M059J (cell line): Measurements from ENCODE around the gene SIMC1. TPM values are rescaled to one million over a fixed set of nuclear protein-coding genes. Genes with fewer than 3 reads are reported as not detected.
A peak's percentile ranks its signal among the peaks of the same experiment; 100 is the strongest.
"Not testable (repeated sequence)": the region's sequence is repeated elsewhere in the genome, so short reads cannot be mapped to it uniquely, and the experiment has no call there.

ENCODE experiments used
- DNase-seq: peaks from one replicate; pipeline ENCODE4 v3.0.0-alpha.2; 2012; ENCODE audit warnings: low read depth
- total RNA-seq: library from RNA; depleted of rRNA; stranded (reverse); fragments of >200 nt; shearing (Covaris generic); gene quantifications from 2 replicates; pipeline ENCODE4 v1.2.3, GENCODE V29; 2014; rRNA removed

Gene SIMC1
- 10.2 and 13.5 TPM in 2 replicates for total RNA-seq

DNA sequence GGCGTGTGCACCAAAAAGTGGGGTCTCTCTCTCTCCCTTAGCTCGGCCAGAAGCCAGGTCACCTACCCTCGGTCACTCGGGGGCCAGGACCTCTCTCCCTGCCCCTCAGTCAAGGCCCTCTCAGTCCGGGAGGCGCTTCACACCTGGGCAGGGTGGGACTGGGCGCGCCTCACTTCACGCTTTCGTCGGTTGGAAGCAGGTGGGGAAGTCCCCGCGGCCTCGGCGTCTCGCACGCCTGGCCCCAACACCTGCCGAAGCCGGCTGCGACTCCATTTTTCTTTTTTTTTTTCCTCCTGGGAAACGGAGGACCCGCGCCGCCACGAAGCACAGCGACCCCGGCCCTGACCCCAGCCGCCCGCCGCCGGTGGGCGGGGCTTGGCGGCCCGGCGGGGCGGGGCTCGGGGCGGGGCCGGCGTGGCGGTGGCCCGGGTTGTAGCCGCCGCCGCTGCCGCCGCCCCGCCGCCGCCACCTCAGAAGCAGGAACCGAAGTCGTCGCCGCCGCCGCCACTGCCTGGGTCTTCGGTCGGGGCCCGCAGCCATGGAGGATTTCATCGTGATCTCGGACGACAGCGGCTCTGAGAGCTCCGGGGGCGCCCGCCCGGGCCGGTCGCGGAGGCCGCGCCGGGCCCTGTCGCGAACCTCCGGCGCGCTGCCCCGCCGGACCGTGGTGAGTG is at the start of gene SIMC1:
TSS of gene SIMC1 (plus strand) at position 454 of the 674 bp plus-strand sequence. CDS start at position 539, 85 bp downstream.
- DNase-seq: peak; percentile 2

DNA sequence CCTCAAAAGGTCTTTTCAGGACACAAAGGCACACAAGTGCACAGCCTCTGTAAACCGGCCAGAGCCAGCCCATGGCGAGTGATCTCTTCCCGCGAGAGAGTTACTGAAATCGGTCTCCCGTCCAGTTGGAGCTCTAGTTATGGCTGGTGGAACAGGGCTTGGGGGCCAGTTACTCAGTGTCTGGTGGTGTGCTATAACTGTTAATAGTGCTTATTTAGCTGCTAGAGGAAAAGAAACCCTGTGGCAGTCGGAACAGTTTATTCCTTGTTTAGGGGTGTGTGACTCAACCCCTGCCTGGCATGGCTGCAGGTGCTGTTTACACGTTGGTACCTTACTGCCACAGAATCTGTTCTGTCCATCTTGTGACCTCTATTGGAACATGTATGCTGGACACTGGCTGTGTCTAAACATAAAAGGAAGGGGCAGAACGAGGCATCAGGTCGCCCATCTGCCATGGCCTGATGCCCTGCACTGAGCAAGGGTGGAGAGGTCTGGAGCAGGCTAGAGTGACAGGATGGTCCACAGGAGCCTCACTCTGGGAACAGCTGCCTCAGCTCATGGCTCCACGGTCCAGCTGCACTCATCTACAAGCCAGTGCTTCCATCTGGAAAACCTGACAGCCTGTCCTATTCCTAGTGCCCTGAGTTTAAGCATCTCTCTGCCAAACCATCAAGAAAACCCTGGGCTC is 49.6 kb upstream of the SIMC1 start:
- no peak for DNase-seq

DNA sequence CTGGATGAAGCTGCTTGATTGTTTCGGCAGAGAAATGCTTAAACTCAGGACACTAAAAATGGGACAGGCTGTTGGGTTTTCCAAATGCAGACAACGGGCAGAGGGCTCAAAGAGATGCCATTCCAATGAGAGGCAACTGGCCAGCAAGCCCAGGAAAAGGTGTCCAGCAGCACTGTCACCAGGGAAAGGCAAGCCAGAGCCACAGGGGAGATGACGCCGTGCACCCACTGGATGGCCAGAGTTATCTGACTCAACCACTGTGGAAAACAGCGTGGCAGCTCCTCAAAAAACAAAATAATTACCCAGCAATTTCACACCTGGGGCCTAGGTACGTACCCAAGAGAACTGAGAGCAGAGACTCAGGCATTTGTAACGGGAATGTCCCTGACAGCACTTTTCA is 48.4 kb upstream of the SIMC1 start:
- DNase-seq: no peak

- DNase-seq: no peak
These were observed 47.1 kb upstream of the SIMC1 start for GRCh38 chr5:176190886-176191755.

- no peak for DNase-seq
These were observed 46.0 kb upstream of the SIMC1 start for GRCh38 chr5:176192094-176192721.

DNA sequence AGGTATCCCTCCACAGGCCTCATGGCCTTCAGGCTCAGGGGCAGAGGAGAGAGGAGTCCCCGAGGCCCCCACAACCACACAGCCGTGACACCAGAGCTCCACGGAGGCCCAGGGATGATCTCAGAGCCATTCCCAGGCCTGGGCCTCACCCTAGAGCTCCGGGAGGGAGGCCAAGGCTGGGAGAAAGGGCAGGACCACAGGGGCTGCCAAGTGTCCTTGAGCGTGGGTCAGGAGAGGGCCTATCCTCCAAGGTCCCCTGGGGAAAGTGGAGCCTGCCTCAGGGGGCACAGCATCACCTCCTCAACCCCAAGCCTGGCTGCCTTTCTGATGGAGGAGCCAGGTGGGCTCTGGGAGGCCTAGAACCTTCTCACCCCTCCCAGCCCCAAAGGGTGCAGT is 45.5 kb upstream of the SIMC1 start:
- DNase-seq: not testable (repeated sequence)

- DNase-seq: not testable (repeated sequence)
These were observed 44.6 kb upstream of the SIMC1 start for GRCh38 chr5:176193636-176194035.

DNA sequence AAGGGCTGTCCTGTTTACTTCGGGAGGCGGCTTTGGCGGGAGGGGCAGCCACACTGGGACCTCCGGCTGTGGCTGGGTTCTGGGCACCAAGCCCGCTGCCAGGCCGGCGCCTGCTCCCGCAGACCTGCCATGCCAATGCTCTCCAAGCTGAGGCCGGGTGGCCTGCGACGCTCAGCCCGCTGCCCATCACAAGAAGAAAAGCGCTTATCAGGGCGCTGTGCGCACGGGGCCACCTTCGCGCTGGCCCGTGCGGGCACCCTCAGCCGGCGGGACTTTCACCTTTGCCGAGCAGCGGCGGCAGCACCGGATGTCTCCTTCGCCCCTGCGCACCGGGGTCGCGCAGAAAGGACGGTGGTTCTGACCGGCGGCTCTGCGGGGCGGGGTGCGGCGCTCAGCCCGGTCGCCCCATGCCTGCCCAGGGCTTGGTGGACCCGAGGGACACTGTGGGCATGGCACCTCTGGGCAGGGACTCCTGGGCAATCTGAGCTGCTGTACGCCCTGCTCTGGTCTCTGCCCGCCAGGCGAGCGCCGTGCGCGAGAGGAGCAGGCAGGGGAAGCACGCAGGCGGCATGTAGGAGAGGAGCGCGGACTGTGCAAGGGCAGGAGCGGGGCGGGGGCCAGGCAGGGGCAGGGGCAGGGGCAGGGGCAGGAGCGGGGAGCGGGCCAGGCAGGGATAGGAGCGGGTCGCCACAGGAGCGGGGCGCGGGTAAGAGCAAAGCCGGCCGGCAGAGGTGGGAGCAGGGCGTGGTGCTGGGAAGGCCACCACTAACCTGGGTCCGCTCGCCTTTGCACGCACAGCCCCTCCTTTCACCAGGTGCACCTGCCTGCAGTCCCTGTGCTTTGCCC is 43.8 kb upstream of the SIMC1 start:
- not testable (repeated sequence) for DNase-seq

DNA sequence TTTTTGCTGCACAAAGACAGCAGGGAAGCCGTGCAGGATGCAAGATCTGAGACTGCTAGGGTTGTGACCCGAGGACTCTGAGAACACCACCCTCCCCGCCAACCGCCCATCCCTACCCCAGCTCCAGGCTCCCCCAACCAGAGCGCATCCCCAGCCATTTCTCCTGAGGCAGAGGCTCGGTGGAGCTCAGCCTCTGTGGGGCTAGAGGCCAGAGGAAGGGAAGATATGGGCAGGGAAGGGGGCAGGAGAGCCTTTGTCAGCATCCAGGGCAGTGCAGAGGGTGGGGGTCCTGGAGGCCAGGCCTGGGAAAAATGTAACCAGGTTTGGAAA is 43.2 kb upstream of the SIMC1 start:
- not testable (repeated sequence) for DNase-seq

DNA sequence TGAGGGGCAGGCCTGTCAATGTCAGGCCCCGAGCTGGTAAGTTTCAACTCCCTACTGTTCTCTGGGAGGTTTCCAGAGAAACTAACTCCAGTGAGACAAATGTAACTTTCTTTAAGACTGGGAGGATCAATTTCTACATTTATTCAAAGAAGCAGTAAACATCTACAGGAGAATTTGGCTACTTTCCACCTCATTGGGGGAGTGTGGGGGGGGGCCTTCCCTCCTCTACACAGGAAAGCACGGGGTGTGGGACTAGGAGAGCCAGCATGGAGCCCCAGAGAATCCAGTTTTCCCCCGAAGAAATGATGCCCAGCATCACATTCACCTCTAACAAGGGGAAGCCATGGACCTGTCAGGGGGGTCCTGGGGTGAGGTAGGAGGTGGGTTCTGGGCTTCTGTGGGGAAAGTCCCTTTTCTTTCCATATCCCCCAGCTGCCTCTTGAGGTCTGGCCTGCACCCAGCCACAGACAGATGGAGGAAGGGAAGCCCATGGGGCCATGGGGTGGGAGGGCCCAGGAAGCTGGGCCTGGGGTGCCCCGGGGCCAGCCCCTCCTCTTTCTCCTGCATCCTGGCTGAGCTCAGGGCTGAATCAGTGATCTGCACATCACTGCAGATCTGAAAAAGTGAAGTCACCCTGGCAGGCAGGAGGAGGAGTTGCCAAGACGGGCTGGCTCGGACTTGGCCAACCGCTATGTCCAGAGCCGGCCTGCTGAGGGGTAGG is 42.6 kb upstream of the SIMC1 start:
- DNase-seq: not testable (repeated sequence)

GRCh38 chr5:176196781-176197180 is 41.4 kb upstream of the SIMC1 start:
- not testable (repeated sequence) for DNase-seq

DNA sequence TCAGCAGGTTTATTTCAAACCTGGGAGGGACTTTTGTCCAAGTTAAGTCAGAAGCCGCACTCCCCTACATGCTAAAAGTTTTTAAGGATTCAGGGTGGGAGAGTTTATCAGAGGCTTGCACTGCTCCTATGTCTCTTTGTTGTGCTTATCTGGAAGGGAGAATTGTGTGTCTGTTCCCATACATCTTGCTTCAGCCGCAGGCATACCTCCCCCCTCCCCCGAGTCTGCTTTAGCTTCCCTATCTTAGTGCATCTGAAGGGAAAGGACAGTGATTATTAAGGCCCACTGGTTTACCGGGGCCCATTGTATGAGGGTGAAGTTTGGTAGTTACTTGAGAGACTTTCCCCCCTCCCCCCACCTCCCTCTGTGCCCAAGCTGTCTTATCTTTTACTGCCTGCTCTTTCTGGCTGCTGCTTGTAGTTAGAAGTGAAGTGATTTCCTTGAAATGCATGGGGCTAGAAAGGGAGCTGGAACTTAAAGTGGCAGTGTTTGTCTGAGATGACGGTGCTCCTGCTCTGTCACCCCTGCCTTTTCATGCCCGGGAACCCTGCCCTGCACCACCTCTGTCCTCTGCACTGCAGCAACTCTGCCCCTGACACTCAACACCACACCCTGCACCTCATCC is 40.9 kb upstream of the SIMC1 start:
- DNase-seq: not testable (repeated sequence)

DNA sequence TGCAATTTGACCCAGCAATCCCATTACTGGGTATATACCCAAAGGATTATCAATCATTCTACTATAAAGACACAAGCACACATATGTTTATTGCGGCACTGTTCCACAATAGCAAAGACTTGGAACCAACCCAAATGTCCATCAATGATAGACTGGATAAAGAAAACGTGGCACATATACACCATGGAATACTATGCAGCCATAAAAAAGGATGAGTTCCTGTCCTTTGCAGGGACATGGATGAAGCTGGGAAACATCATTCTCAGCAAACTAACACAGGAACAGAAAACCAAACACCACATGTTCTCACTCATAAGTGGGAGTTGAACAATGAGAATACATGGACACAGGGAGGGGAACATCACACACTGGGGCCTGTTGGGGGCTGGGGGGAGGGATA is 39.9 kb upstream of the SIMC1 start:
- DNase-seq: not testable (repeated sequence)

GRCh38 chr5:176198991-176199733 is 39.1 kb upstream of the SIMC1 start:
- not testable (repeated sequence) for DNase-seq

GRCh38 chr5:176199803-176200399 is 38.3 kb upstream of the SIMC1 start:
- not testable (repeated sequence) for DNase-seq

GRCh38 chr5:176201811-176202210 is 36.4 kb upstream of the SIMC1 start:
- no peak for DNase-seq

DNA sequence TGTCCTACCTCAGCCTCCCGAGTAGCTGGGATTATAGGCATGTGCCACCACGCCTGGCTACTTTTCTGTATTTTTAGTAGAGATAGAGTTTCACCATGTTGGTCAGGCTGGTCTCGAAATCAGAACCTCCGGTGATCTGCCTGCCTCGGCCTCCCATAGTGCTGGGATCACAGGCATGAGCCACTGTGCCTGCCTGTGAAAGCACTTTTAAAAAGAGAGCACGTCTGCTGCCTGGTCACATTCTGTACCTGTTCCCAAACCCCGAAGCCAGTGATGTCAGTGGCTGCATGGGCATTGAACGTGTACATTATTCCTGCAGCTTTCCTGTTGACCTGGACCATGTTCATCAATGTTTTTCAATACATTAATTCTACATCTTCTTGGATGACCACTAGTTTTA is 35.1 kb upstream of the SIMC1 start:
- no peak for DNase-seq

GRCh38 chr5:176203535-176203934 is 34.7 kb upstream of the SIMC1 start:
- not testable (repeated sequence) for DNase-seq
